CD4-positive, alpha-beta T cell treated with Interleukin-2 at 100 ng/mL for 4 hours (primary cell): Measurements from ENCODE around the gene PDCD2L.
"Not testable (repeated sequence)": the region's sequence is repeated elsewhere in the genome, so short reads cannot be mapped to it uniquely, and the experiment has no call there.

Source experiments
- DNase-seq: peaks from one replicate; pipeline ENCODE4 v3.0.0-alpha.2; 2020; ENCODE audit warnings: low spot score

PDCD2L gene

DNA sequence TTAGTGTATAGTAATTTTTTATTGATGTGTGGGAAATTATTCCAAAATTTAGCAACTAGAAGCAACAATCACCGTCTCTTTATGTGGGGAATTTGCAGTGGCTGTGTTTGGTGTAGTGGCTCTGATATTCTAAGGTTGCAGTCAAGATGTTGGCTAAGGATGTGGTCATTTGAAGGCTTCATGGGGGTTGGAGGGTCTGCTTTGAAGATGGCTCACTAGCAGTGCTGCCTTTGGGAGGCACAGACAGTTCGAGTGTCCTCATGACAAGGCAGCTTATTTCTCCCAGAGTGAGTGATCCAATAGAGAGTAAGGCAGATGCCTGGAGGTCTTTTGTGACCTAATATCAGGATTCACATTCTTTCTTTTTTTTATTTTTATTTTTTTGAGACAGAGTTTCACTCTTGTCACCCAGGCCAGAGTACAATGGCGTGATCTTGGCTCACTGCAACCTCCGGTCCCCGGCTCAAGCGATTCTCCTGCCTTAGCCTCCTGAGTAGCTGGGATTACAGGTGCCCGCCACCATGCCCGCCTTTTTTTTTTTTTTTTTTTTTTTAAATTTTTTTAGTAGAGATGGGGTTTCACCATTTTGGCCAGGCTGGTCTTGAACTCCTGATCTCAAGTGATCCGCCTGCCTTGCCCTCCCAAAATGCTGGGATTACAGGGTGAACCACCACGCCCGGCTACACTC is 30.5 kb upstream of the PDCD2L start:
- no peak for DNase-seq

DNA sequence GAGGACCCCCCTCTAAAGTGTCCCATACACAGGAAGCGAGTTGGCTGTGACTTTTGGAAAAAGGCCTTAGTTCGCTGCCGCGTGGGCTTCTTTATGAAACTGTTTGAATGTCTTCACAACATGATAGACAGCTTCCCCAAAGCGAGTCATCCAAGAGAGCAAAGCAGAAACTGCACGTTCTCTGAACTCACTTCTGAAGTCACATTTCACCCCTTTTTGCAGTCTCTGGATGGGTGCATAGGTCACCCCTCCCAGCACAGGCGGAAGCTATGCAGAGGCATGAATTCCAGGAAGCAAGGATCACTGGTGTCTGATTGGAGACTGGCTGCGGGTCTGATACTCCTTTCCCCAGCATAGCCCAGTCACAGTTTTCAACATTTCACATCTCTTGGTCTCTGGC is 28.6 kb upstream of the PDCD2L start:
- DNase-seq = no peak

DNA sequence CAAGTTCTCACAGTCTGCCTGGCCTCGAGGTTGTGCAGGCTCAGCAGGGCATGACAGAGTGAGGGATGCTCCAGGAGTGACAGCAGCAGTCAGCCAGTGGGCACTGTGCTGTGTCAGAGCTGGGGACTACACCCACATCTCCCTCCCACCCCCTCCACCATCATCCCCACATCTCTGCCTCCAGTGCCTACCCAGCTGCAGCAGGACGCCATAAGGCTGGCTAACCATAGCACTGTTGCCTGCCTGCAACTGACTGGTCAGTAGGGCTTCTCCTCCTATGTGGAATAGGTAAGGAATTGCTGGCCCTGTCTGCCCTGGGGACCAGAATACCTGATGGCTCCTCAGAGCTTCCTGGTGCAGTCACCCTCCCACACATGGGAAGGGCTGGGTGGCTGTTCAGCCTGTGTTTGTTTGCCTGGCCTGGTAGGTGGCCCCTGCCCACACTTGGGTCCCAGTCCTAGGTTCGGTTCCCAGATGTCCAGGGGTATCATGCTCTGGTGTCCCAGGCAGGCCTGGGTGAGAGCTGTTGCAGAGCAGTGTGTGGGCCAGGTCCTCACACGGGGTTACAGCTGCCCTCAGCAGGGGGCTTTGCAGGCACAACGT is 23.5 kb upstream of the PDCD2L start:
- DNase-seq = no peak

DNA sequence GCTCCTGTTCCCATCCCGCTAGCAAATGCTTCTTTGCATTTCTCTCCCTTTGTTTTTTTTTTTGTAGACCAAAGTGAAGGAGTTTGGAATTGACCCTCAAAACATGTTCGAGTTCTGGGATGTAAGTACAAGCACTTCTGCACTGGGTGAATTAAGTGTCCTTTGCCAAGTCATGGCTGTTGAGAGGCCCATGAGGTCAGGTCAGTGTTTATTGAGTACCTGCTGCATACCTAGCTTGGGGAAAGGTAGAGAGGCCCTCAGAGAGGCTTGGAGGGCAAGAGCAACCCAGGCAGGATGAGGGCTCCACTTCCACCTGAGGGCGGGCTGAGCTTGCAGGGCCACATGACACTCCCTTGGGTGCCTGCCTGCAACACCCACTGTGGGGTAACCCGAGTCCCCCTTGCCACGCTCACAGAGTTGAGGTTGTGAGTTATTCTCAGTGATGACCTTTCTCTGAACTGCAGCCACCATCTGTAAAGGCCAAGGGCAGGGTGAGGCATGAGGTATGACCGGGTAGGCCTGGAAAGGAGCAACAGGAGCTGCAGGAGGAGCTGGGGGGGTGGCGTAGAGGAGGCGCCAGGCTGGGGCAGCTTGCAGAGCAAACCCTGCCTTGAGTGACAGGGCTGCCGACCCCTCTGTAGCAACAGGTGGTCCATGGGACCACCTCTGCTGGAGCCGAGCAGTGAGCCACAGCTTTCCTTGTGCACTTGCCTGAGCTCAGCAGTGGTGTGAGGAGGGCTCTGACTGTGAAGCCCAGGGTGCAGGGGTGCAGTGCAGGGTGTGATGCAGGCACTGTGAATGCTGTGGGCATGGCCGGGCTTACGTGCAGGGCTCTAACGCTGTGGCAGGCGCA is 22.6 kb upstream of the PDCD2L start:
- no peak for DNase-seq

DNA sequence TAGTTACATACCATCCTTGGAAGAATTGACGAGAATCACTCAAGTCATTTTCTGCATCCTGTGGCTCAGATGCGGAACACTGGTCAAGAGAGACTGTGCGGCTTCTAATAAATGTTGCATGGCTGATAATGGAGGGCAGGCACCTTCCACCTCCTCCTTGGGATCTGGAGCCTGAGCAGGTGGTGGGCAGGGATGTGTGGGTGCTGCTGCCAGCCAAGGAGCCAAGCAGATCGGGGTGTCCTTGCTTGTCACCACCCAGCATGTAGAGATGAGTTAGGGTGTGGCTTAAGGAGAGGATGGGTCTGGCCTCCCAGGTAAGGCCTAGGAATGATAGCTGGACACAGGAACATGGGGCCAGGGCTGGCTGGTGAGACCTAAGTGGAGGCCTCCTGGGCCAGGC is 21.7 kb upstream of the PDCD2L start:
- DNase-seq = no peak

DNA sequence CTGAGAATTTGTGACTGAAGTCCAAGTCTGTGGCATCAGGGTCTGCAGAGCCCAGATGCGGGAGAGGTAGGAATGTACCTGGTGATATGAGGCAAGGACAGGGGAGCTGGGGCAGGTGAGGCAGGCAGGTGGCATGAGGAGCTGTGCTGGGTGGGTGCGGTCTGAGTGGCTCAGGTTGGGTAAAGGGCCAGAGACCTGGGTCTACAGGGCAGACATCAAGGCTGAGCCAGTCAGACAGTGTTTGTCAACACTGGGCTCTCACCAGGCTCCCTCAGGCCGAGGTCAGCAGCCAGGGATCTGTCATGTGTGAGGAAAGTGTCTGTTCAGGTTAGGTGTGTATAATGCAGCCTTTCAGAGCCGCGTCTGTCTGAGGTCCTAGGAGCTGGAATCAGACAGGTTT is 20.6 kb upstream of the PDCD2L start:
- no peak for DNase-seq

DNA sequence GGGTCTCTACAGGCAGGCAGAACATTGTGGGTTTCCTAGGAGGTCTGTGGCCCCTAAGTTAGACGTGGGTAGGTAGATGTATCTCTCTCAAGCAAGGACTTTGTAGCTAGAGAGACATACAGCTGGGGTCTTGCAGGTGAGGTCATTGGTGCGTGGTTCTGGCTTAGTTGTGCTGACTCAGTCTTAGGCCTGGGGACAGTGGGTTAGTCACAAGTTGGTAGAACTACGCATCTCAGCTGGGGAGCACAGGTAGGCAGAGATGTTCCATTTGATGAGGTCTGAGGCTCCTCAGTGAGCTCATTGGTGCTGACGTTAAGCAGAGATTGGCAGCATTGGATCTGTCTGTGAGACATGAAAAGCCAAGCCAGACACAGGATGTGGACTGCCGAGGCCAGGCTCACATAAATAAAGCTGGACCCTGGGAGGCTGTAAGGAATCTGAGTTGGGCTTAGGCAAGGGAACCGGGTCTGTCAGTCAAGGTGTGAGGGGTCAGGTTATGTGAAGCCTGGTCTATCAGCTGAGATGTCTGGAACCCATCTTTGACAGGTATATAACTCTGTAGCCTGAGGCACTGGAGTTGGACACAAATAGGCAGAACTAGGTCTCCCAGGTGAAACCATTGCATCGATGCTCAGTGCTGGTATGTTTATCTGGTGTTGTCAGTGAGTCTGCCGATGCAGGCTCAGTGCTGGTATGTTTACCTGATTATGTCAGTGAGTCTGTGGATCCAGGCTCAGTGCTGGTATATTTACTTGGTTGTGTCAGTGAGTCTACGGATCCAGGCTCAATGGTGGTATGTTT is 17.4 kb upstream of the PDCD2L start:
- DNase-seq = no peak

DNA sequence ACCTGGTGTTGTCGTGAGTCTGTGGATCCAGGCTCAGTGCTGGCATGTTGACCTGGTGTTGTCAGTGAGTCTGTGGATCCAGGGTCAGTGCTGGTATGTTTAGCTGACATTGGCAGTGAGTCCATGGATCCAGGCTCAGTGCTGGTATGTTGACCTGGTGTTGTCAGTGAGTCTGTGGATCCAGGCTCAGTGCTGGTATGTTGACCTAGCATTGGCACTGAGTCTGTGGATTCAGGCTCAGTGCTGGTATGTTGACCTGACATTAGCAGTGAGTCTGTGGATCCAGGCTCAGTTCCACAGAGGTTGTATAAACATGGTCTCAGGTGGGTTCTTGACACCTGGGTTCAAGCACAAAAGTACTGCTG is 16.8 kb upstream of the PDCD2L start:
- DNase-seq = no peak

DNA sequence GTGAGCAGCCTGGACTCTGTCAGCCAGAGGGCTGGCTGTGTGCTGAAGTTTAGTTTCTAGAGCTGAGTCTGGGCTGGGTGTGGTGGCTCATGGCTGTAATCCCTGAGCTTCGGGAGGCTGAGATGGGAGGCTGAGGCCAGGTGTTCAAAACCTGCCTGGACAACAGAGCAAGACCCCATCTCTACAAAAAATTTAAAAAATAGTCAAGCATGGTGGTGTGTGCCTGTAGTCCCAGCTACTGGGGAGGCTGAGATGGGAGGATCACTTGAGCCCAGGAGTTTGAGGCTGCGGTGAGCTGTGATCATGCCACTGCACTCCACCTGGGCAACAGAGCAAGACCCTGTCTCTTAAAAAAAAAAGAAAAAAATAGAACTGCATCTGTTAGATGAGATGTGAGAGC is 15.5 kb upstream of the PDCD2L start:
- DNase-seq = not testable (repeated sequence)

DNA sequence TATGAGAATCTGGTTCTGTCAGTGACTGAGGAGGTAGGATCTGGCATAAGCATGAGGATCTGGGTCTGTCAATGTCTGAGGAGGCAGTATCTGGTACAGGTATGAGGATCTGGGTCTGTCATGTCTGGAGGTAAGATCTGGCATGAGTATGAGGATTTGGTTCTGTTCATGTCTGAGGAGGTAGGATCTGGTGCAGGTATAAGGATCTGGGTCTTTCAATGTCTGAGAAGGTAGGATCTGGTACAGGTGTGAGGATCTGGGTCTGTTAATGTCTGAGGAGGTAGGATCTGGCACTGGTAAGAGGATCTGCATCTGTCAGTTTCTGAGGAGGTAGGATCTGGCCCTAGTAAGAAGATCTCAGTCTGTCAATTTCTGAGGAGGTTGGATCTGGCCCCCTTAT is 12.4 kb upstream of the PDCD2L start:
- no peak for DNase-seq

DNA sequence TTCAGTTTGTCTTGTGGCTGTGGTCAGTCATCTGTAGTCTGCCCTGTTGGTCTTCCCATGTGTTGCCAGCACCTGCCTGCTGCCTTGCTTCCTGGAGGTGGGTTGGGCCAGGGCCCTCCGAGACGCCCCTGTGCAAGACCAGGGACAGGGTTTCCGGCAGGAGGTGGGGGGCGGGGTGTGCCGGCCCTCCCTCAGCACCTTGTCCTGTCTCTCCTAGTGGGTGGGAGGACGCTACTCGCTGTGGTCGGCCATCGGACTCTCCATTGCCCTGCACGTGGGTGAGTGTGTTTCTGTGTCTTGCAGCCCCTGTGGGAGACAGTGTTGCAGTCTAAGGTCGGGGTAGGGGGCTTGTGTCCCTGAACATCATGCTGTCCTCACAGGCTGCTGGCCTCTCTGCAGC is 11.2 kb upstream of the PDCD2L start:
- no peak for DNase-seq

DNA sequence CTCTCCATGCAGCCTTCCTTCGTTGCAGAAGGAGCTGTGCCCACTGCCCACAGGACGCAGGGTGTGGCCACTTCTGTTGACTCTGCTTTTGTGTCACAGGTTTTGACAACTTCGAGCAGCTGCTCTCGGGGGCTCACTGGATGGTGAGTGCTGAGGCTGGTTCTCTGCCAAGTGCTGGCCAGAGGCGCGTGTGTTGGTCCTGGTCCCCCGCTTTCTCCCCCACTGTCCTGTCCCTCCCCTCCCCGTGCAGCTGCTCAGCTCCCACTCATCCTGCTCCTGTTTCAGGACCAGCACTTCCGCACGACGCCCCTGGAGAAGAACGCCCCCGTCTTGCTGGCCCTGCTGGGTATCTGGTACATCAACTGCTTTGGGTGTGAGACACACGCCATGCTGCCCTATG is 10.6 kb upstream of the PDCD2L start:
- no peak for DNase-seq

DNA sequence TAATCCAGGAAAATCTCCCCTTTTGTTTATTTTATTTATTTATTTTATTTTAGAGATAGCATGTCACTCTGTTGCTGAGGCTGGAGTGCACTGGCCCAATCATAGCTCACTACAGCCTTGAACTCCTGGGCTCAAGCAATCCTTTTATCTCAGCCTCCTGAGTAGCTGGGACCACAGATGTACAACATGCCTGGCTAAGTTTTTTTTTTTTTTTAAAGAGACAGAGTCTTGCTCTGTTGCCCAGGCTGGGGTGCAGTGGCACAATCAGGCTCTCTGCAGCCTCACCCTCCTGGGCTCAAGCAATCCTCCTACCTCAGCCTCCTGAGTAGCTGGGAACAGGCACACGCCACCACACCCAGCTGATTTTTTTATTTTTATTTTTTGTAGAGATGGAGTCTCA is 6.3 kb upstream of the PDCD2L start:
- DNase-seq = no peak

DNA sequence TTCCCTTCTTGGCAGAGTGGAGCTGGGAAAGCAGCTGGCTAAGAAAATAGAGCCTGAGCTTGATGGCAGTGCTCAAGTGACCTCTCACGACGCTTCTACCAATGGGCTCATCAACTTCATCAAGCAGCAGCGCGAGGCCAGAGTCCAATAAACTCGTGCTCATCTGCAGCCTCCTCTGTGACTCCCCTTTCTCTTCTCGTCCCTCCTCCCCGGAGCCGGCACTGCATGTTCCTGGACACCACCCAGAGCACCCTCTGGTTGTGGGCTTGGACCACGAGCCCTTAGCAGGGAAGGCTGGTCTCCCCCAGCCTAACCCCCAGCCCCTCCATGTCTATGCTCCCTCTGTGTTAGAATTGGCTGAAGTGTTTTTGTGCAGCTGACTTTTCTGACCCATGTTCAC is 4.3 kb upstream of the PDCD2L start:
- no peak for DNase-seq

DNA sequence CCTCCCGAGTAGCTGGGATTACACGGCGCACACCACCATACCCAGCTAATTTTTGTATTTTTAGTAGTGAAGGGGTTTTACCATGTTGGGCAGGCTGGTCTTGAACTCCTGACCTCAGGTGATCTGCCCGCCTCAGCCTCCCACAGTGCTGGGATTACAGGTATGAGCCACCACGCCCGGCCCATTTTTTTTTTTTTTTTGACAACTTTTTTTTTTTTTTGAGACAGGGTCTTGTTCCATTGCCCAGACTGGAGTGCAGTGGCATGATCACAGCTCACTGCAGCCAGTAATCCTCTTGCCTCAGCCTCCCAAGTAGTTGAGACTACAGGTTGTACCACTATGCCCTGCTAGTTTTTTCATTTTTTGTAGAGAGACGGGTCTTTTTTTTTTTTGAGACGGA is 3.4 kb upstream of the PDCD2L start:
- not testable (repeated sequence) for DNase-seq

DNA sequence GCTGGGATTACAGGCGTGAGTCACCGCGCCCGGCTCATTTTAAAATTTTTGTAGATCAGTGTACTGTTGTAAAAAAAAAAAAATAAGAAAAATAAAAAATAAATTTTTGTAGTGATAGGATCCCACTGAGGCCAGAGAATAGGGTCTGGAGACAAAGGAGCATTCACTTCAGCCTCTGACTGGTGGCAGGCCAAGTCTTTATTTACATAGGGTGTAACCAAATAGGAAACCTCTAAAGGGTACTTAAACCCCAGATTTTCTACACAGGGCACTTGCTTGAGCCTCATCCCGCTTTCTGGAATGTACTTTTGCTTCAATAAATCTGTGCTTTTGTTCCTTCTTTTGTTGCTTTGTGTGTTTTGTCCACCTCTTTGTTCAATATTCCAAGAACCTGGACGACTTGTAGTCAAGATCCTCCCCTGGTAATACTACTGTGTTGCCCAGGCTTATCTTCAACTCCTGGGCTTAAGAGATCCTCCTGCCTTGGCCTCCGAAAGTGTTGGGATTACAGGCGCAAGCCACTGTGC is 2.1 kb upstream of the PDCD2L start:
- no peak for DNase-seq

DNA sequence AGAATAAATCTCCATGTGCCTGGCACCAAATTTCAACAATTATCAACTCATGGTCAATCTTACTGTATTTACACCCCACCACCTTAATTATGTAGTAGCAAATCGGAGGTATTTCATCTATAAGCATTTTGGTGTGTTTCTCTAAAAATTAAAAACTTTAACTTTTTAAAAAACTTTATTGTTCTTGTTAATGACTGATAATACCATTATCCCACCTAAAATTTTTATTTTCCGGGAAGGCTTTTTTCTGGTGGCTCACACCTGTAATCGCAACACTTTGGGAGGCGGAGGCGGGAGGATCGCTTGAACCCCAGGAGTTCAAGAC is 453 bp upstream of the PDCD2L start:
- DNase-seq = no peak

DNA sequence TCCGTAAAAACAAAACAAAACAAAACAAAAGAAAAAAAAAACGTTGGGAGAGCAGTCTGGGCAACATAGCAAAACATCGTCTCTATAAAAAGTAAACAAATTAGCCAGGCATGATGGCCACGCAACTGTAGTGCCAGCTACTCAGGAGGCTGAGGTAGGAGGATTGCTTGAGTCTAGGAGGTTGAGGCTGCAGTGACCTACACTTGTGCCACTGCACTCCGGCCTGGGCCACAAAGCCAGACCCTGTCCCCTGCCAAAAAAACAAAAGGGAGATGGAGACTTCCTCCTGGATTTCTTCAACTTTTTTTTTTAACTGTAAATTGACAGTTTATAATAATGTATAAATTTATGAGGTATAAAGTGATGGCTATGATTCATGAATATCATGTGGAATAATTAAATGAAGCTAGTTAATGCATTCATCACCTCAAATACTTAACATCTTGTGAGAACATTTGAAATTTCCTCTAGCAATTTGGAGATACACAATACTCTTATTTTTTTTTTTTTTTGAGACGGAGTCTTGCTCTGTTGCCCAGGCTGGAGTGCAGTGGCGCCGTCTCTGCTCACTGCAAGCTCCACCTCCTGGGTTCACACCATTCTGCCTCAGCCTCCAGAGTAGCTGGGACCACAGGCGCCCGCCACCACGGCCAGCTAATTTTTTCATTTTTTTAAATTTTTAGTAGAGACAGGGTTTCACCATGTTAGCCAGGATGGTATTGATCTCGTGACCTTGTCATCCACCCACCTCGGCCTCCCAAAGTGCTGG is 1.9 kb downstream of the PDCD2L start:
- DNase-seq = no peak

DNA sequence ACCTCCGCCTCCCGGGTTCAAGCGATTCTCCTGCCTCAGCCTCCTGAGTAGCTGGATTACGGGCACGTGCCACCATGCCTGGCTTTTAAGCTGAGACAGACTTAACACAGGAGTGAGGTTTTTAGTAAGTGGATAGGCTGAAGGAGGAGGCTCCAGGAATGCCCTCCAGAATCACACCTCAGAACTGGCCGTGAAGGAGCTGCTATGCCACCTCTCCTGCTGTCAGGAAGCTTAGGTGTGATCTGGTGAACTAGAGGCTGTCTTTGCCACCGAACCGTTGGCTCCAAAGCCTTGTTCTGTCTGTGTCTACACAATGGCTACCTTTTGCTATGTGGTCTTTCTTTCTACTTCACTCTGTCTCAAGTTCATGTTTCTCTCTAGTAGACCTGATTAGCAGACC is 4.2 kb downstream of the PDCD2L start:
- no peak for DNase-seq

DNA sequence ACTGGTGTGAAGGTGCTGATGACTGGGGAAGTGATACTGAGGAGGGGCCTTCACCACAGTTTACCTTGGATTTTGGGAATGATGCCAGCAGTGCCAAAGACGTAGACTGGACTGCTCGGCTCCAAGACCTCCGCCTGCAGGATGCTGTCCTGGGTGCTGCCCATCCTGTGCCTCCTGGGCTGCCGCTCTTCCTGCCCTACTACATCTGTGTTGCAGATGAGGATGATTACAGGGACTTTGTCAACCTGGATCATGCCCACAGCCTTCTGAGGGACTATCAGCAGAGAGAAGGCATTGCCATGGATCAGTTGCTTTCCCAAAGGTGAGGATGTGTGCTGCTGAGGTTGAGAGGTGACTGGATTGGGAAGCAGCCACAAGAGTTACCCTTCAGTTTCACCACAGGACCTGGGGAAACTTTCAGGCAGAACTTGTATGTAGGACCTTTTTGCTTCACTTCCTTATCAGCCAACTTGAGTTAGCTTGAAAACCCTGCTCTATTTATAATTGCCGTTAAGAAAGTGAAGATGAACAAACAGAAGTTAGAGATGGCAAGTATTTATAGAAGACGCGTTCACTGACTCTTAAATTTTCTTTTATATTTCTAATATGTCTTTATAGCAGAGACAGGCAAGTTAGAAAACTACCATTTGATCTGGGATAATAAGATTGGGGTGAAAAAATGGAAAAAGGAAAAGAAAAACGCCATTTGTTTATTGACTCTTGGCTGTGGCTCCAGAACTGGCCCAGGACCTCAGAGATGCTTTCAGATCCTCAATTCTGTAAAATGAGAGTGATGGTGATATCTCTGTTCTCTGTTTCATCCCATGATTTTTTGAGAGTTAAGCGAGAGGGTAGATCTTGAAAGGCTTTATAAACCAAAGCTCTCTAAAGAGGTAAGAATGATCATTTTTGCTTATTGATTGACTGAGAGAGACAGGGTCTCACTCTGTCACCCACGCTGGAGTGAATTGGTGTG is 5.3 kb downstream of the PDCD2L start:
- DNase-seq = no peak

DNA sequence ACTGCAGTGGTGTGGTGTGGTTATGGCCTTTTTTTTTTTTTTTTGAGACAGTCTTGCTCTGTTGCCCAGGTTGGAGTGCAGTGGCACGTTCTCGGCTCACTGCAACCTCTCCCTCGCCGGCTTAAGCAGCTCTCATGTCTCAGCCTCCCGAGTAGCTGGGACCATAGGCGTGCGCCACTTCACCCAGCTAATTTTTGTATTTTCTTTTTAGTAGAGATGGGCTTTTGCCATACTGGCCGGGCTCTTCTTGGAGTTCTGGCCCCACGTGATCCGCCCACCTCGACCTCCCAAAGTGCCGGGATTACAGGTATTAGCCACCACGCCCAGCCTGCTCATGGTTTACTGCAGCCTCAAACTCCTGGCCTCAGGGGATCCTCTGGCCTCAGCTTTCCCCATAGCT is 7.0 kb downstream of the PDCD2L start:
- no peak for DNase-seq
